Rectal smooth muscle tissue (tissue), 1 donor: ENCODE data around the gene AP2A2.

Experiments used
- H3K27ac ChIP-seq: one replicate; pipeline ENCODE4 v1.7.0; 2013; ENCODE audit warnings: low read depth, low read length, inconsistent platforms
- H3K27me3 ChIP-seq: one replicate; pipeline ENCODE4 v1.7.0; 2013; ENCODE audit warnings: low read length; ENCODE audit not compliant: control insufficient read depth, insufficient read depth
- H3K36me3 ChIP-seq: one replicate; pipeline ENCODE4 v1.7.0; 2013; ENCODE audit warnings: low read length; ENCODE audit not compliant: control insufficient read depth, insufficient read depth
- H3K4me1 ChIP-seq: one replicate; pipeline ENCODE4 v1.7.0; 2013; ENCODE audit warnings: low read length; ENCODE audit not compliant: control insufficient read depth, insufficient read depth
- H3K4me3 ChIP-seq: one replicate; pipeline ENCODE4 v1.7.0; 2013; ENCODE audit warnings: low read length
- H3K9ac ChIP-seq: one replicate; pipeline ENCODE4 v1.7.0; 2013; ENCODE audit warnings: low read length

The AP2A2 gene

GRCh38 chr11:1038921-1039320 is 113.3 kb downstream of the AP2A2 start:
- Histone ChIP-seq H3K27ac (no peak overlapping the region), H3K9ac (no peak overlapping the region), H3K36me3 (no peaks in the 10 kb centered on the region), H3K27me3 (peaks cover 3% of the 10 kb centered on the region), H3K4me1 (no peaks in the 10 kb centered on the region), H3K4me3 (no peak overlapping the region)

GRCh38 chr11:1039481-1040427 is 114.1 kb downstream of the AP2A2 start:
- no peak overlapping the region for H3K27ac ChIP-seq
- H3K36me3 ChIP-seq = no peaks in the 10 kb centered on the region
- H3K4me1 ChIP-seq = no peaks in the 10 kb centered on the region
- H3K27me3 ChIP-seq = peaks cover 3% of the 10 kb centered on the region
- H3K4me3 ChIP-seq = no peak overlapping the region
- no peak overlapping the region for H3K9ac ChIP-seq

GRCh38 chr11:1040428-1041148 is 114.9 kb downstream of the AP2A2 start:
- H3K36me3 ChIP-seq = no peaks in the 10 kb centered on the region
- H3K27me3 ChIP-seq = peaks cover 3% of the 10 kb centered on the region
- H3K4me3 ChIP-seq = no peak overlapping the region
- no peaks in the 10 kb centered on the region for H3K4me1 ChIP-seq
- H3K9ac ChIP-seq = no peak overlapping the region
- H3K27ac ChIP-seq = no peak overlapping the region

GRCh38 chr11:1041149-1041467 is 115.4 kb downstream of the AP2A2 start:
- H3K9ac ChIP-seq = no peak overlapping the region
- H3K27me3 ChIP-seq = peaks cover 3% of the 10 kb centered on the region
- H3K36me3 ChIP-seq = no peaks in the 10 kb centered on the region
- H3K4me3 ChIP-seq = no peak overlapping the region
- no peak overlapping the region for H3K27ac ChIP-seq
- no peaks in the 10 kb centered on the region for H3K4me1 ChIP-seq

GRCh38 chr11:1041471-1041870 is 115.8 kb downstream of the AP2A2 start:
- H3K27ac ChIP-seq = no peak overlapping the region
- peaks cover 3% of the 10 kb centered on the region for H3K27me3 ChIP-seq
- H3K4me3 ChIP-seq = no peak overlapping the region
- no peaks in the 10 kb centered on the region for H3K4me1 ChIP-seq
- no peak overlapping the region for H3K9ac ChIP-seq
- no peaks in the 10 kb centered on the region for H3K36me3 ChIP-seq

- H3K4me3 ChIP-seq = no peak overlapping the region
- H3K4me1 ChIP-seq = no peaks in the 10 kb centered on the region
- peaks cover 3% of the 10 kb centered on the region for H3K27me3 ChIP-seq
- H3K9ac ChIP-seq = no peak overlapping the region
- no peak overlapping the region for H3K27ac ChIP-seq
- no peaks in the 10 kb centered on the region for H3K36me3 ChIP-seq
Observed at GRCh38 chr11:1041936-1042608, 116.4 kb downstream of the AP2A2 start.

GRCh38 chr11:1042626-1043562 is 117.2 kb downstream of the AP2A2 start:
- Histone ChIP-seq H3K4me3 (no peak overlapping the region), H3K27ac (no peak overlapping the region), H3K4me1 (no peaks in the 10 kb centered on the region), H3K9ac (no peak overlapping the region), H3K27me3 (peaks cover 3% of the 10 kb centered on the region), H3K36me3 (no peaks in the 10 kb centered on the region)

- Histone ChIP-seq H3K36me3 (no peaks in the 10 kb centered on the region), H3K9ac (no peak overlapping the region), H3K4me3 (no peak overlapping the region), H3K27ac (no peak overlapping the region), H3K27me3 (peaks cover 7% of the 10 kb centered on the region), H3K4me1 (no peaks in the 10 kb centered on the region)
Observed at GRCh38 chr11:1043563-1044096, 118.0 kb downstream of the AP2A2 start.

GRCh38 chr11:1044160-1044559 is 118.5 kb downstream of the AP2A2 start:
- Histone ChIP-seq H3K4me3 (no peak overlapping the region), H3K27me3 (peaks cover 7% of the 10 kb centered on the region), H3K4me1 (no peaks in the 10 kb centered on the region), H3K27ac (no peak overlapping the region), H3K9ac (no peak overlapping the region), H3K36me3 (no peaks in the 10 kb centered on the region)

GRCh38 chr11:1047595-1048156 is 122.0 kb downstream of the AP2A2 start:
- no peak overlapping the region for H3K27ac ChIP-seq
- H3K36me3 ChIP-seq = no peaks in the 10 kb centered on the region
- peaks cover 13% of the 10 kb centered on the region for H3K27me3 ChIP-seq
- no peak overlapping the region for H3K9ac ChIP-seq
- no peaks in the 10 kb centered on the region for H3K4me1 ChIP-seq
- H3K4me3 ChIP-seq = no peak overlapping the region

GRCh38 chr11:1048375-1049070 is 122.9 kb downstream of the AP2A2 start:
- Histone ChIP-seq H3K27me3 (peaks cover 13% of the 10 kb centered on the region), H3K36me3 (no peaks in the 10 kb centered on the region), H3K9ac (no peak overlapping the region), H3K27ac (no peak overlapping the region), H3K4me1 (no peaks in the 10 kb centered on the region), H3K4me3 (no peak overlapping the region)
